Hepatic stellate cell (primary cell): ENCODE data around the gene RPL36A.

ENCODE experiments used
- DNase-seq: peaks from one replicate; pipeline ENCODE4 v3.0.0; 2011; ENCODE audit warnings: low spot score

Gene RPL36A

DNA sequence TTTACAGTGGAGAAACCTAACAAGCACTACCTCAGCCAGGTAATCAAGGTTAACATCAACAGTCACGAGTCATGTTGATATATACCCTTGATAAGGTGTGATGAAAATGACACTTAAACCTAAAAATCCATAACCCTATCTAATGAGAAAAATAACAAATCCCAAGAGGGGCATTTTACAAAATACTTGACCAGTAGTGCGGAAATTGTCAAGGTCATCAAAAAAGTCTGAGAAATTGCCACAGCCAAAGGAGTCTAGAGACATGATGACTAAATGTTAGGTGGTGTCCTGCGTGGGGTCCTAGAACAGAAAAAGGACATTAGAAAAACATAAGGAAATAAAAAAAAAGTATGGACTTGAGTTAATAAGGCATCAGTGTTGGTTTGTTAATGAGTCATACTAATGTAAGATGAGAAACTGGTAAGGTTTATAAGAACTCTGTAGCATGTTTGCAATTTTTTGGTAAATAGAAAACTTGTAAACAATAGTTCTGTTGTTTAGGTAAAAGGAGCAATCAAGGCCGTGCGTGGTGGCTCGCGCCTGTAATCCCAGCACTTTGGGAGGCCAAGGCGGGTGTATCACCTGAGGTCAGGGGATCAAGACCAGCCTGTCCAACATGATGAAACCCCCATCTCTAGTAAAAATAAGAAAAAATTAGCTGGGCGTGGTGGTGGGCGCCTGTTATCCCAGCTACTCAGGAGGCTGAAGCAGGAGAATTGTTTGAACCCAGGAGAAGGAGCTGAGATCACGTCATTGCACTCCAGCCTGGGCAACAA, 2.9 kb downstream of the RPL36A start:
- no peak for DNase-seq

DNA sequence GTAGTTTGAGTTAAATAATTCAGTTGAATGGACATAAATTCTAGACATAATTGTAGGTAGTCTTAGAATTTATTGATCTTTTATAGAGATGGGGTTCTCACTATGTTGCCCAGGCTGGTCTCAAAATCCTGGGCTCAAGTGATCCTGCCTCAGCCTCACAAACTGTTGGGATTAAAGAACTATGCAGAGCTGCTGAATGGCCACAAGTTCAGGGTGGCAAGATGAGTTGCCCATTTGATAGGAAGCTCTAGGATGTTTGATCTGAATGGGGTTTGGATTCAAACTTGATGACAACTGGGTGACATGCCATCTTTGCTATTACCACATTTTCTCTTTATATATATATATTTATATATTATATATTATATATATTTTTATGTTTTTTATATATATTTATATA, 3.6 kb downstream of the RPL36A start:
- no peak for DNase-seq

DNA sequence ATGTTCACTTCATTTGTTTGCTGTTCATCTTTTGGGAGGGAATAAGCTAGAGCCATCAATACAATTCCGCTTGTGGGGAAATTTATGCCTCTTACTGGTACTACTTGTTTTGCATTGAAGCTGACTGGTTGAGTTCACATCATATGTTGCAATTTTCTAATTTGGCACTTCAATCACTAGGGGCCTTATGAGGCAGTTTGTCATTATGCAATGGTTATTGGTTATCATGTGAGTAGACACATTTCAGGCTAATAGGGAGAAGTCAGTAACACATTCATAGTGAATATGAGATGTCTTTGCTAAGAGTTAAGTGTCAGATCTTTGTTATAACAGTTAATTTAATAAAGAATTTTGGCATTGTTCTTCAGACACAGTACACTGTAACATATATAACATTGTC, 5.0 kb downstream of the RPL36A start:
- no peak for DNase-seq

DNA sequence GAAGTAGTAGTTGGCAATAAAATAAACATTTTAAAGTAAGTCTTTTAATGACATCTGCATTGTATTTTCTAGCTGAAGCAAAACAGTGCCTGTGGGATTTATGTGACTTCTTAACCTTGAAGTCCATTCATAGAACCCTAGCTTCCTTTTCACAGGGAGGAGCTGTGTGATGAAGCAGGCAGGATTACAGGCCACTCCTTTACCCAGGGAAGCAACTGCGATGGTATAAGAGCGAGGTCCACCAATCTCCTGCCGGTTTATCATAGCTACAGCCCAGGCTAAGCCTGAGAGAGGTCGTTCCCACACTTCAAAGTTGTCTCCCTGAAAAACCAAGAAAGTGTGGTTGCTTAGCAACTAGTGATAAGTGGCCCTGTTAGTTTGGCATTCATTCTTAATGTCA, 7.0 kb downstream of the RPL36A start:
- DNase-seq: no peak

DNA sequence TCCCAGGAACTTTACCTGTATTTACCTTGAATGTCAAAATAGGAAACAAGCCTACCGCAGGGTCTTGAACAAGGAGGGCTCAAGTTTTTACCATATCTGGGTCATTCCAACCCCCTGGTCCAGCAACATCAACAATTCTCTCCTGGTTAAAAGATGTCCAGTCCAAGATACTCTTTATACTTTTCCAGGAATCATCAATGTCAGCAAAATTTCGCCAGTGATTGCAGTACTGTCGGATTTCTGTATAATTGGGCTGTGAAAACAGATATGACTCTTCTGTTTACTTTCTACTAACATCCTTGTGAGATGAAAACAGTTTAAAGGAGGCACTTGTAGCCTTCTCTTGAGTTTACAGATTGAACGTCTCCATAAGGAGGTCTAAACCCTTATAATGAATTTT, 7.9 kb downstream of the RPL36A start:
- no peak for DNase-seq

DNA sequence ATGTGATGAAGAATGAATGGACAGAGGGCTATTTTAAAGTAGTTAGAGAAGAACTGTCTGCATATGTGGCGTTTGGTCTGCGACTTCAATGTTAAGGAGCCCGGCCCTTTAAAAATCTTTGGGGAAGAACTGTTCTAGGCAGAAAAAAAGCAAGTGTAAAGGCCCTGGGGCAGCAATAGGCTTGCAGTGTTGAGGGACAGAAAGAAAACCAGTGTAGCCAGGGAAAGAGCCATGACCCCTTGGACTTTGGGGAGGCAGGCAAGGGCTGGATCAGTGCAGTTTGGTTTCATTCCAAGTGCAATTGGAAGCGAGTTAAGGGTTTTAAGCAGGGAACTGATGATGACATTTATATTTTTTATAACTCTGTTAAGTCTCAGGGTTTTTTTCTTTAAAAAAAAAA, 9.0 kb downstream of the RPL36A start:
- no peak for DNase-seq

DNA sequence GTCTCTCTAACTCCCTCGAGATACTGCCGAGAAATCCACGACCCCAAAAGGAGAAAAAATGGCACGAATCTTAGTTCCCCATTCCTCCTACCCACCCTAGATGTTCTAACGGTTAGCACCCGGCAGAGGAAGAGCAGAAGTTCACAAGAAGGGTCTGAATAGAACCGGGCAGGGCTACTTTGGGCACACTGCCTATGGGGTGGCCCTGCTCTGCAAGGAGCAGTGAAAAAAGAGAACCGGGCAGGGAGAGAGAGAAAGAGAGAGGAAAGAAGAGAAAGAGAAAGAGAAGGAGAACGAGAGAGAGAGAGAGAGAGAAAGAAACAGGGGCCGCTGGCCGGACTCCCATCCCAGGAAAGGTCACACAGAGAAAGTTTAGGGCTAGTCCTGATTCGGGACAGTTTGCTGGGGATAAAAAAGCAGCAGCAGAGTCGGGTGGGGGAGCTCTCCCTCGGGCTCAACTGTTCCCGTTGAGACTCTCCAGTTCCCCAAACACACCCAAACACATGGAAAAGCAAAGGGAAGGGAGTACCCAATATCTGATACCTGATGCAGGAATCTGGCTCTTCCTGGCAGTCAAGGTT, 16.4 kb downstream of the RPL36A start:
- no peak for DNase-seq

DNA sequence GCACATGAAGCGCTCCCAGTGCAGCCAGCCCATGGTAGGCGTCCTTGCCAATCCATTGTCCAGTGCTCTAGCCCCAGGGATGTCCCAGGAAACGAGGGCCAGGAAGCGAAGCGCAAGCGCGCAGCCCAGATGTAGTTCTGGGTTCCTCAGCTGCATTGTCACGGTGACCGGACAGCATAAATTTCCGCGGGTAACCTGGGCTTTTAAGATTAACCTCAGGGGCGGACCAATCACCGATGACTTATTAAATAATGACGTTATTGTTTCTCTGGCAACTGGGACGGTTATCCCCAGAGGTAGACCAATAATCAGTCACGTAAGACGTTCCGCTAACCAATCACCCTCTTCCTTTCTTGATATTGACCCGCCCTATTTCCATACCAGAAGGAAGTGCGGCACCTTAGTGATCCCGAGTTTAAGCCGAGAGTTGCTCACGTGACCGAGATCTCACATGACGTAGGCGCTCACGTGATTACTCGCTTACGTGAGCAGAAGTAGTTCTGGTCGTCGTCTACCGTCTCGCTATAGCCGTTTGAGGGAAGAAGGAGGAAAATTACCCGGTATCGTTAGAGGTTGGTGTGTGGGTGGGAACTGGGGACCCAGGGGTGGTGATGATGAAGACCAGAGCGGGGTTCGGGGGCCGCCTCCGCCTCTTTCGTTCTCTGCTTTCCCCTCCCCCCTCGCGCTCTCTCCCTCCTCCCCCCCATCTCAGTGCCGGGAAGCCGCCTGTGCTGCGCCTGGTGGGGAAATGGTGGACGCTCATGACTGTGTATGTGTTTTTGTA, 17.1 kb downstream of the RPL36A start, which contains the start of the genes GLA and HNRNPH2:
Gene GLA, minus strand, starts transcription at position 178 of the 784 bp plus-strand sequence. Its CDS starts 22 bp downstream, at position 156.
Gene HNRNPH2, plus strand, starts transcription at position 475 of the 784 bp plus-strand sequence. CDS start 3,767 bp downstream, outside the sequence.
- peak; percentile 83 for DNase-seq

DNA sequence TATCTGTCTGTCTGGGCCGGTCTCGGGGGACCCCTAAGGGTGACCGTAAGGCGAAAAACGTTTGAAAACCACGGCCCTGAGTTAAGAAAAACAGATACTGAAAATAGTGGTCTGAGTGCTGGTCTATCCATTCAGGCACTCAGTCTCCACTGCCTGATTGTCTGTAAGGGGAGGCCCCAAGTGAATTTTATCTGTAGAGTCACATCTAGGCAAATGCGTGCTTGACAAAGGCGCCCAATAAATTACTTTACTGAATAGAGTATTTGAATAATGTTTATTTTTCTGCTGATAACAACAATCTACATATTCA, 17.7 kb downstream of the RPL36A start:
- no peak for DNase-seq

DNA sequence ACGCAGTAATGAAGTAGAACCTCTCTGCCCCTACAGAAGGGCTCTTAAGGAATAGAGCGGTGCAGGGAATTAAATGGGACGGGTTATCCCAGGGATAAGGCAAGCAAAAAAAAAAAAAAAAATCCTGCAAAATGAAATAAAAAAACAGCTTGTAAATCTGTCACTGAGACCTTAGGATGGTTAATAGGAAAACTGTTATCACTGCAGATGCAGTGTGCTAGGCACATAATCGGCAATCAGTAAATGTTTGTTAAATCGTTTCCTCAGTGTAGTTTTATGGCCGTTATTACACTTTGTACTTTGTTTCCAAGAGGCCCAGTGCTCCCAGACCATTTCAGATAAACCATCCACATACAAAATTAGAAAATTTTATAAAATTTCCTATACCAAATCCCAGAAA, 18.2 kb downstream of the RPL36A start:
- no peak for DNase-seq

DNA sequence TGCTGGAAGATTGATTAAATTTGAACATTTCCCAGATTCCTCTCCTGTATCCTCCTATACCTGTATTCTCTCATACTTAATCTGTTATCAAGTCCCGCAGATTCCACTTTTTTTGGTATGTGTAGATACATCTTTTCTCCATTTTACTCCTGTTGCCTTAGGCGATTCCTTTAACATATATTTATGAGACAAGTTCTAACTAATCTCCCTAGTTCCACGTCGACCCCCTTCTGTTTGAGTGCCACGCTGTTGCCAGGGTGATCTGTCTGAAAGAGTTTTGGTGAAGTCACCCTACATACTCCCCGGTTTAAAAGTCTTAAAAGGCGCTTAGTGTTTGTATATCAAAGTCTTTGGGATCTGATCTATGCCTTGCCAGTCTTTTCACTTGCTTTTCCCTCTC, 19.6 kb downstream of the RPL36A start:
- DNase-seq: no peak

DNA sequence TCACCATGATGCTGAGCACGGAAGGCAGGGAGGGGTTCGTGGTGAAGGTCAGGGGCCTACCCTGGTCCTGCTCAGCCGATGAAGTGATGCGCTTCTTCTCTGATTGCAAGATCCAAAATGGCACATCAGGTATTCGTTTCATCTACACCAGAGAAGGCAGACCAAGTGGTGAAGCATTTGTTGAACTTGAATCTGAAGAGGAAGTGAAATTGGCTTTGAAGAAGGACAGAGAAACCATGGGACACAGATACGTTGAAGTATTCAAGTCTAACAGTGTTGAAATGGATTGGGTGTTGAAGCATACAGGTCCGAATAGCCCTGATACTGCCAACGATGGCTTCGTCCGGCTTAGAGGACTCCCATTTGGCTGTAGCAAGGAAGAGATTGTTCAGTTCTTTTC, 21.2 kb downstream of the RPL36A start:
- no peak for DNase-seq

DNA sequence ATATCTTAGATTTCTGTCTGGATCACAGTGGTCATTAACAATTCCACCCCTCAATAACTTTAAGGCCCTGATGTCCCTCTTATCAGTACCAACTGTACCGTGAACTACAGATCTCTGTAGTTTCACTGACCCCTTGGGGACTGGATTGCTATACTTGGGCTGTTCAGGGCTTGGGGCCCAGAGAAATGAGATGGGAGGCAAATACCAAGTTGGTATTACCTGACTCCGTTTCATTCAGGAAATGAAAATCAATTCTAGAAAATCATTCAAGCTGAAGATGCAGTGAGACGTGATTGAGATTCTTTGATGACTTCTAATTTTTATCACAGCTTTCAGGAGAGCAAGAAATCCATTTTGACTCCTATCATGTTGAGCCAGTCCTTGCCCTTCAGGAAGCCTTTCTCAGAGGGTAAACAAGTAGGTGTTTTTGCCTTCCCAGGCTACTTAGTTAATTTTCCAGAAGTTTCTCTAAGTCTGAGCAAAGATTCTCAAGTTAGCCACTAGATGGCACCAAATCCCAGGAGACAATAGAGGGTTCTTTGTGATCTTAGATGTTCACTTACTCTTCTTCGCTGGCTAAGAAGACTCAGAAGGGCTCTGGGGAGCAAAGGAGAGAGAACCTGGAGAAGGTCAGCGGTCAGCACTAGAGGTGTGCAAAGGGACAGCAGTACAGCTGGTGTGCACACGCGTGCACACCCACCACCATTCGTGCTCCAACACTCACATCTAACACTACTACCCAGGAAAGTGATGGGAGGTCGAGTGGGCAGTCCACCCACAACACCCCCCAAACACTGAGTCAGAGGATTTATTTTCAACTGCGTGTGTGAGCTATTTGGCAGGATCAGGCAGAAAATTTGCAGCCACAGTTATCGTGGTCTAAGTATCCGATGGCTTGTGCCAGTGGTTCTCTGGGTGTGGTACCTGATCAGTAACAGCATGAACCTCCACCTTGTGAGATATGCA, 24.7 kb downstream of the RPL36A start:
- DNase-seq: peak; percentile 58

DNA sequence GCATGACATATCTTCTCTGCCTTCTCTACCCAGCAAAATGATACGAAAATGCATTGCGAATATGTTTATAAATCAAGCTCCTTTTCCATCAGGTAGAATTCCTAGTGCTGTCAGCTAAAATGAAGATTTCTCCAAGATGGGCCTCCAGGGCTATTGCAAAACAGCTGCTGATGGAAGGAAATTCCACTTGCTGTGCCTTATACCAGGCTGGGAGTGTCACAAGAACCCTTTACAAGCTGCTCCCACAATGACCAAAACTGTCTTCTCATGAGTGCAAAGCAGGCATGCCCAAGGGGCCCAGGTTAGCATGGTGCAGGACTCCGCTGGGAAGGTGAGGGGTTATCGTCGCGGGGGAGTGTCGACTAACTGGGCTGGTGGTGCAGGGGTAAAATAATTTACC, 25.9 kb downstream of the RPL36A start:
- no peak for DNase-seq

DNA sequence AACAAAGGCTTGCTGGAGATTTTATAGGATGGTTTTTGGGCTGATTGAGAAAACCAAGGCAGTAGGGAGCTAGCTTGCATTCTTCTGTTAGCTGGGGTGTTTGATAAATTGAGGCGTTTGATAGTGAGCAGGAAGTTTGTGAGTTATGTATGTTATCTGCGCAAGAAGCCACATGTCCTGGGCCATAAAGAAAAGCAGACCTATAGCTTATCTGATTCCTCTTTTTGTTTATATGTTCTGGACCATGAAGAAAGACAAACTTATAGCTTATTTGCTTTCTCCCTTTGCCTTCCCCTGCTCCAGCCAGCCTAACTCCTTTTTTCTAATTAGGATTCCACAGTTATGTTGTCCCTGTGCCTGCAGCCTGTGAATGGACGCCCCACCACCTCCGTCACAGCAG, 26.4 kb downstream of the RPL36A start:
- DNase-seq: no peak

DNA sequence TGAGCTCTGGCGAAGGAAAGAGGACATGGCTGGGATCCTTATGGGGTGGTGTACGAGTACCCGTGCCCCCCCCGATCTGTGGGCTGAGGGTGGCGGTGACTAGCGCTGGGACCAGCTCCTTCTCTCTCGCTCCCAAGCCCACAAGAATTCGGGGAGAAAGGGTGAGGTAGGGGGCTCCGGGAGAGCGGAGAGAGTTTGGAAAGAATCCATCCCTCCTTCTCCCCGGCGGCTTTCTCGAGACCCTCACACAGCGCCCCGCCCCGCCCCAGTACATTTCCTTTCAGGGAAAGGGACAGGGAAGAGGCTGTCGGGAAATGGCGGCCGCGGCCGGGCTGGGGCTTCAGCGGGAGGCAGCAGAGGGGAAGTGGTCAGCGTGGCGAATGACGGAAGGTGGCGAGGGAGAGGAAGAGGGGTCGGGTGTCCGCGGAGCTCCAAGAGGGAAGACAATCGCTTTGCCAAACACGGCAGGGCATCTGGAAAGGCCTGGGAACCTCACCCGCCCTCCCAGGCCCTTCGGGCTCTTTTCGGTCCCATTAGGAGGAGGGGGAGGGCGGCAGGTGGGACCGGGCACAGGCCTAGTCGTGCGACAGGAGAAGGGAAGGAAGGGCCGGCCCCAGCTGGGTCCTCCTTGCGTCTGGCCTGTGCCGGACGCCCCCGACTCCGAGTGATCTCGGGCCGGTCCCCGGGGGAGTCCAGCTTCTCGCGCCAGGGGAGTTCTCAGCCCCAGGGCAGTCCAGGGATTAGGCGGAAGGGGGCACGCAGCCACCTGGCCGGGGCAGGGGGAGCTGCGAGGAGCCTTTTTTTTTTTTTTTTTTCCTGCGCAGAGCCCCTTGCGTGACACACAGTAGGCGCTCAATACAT, 27.4 kb downstream of the RPL36A start:
- DNase-seq: no peak

DNA sequence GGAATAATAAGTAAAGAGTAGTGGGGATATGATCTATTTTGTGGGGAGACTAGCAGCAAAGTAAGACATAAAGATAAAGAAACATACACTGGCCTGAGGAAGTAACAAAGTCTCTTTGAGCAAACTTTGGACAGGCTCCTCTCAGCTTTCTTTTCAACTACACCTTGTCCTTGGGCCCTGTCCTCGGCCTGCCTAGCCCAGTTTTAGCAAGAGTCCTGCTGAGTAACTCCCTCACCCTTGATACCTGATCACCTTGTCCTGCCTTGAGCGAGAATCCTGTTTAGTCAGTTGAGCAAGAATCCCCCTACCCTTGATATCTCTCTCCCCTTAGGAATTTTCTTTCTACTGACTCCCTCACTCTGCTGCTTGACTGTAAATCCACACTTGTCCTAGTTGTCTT, 28.7 kb downstream of the RPL36A start:
- no peak for DNase-seq

DNA sequence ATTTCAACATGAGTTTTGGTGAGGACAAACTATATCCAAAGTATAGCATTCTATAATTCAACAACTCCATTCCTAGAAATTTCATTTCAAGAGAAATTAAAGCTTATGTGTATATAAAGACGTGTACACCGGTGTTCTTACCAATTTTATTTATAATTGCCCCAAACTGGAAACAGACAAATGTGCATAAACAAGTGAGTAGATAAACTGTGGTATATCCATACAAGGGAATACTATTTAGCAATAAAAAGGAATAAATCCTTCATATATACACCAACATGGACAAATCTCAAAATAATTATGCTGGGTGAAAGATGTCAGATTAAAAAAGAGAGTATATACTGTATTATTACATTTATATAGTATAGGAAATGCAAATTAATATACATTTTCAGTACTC, 37.1 kb downstream of the RPL36A start:
- DNase-seq: no peak

DNA sequence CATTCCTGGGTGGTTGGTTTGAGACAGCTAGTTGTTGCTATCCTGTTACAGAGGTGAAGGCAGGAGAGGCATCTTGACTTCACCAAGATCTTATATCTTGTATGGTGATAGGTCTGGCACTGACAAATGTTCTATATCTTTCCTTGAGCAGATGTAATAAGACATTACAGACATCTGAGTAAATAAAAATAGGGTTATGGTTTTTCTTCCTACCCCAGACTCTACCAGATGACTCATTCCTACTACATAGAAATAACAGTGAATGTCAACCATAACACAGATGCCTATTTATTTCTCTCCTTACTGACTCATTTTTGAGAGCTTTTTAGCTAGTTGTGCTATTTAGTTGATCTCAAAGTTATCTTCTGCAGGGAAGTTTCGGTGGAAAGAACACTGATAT, 39.1 kb downstream of the RPL36A start:
- no peak for DNase-seq

DNA sequence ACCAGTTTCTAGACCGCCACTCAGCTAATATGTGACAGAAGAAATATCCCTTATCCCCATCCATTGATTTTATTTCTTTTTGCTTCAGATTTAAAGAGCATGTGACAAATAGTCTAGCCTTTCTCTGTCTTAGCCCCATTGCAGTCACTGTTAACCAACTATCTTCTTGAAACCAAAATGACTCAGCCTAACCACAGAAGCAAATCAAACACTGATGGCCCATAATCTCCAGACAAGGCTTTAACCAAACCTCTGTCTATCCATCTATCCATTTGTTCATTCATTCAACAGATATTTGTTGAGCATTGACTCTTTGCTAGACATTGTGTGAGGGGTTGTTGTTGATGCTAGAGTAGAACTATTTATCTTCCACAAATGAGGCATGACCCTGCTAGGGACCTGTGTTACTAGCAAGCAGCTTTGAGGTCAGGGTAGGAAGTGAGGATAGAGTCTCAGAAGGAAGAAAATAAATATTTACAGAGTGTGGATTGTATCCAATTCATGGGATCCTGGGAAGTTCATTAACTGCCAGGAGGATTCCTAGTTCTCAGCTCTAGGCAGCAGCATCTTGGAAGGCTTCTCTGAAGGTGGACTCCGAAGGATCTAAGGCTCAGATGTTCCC, 39.8 kb downstream of the RPL36A start:
- no peak for DNase-seq

DNA sequence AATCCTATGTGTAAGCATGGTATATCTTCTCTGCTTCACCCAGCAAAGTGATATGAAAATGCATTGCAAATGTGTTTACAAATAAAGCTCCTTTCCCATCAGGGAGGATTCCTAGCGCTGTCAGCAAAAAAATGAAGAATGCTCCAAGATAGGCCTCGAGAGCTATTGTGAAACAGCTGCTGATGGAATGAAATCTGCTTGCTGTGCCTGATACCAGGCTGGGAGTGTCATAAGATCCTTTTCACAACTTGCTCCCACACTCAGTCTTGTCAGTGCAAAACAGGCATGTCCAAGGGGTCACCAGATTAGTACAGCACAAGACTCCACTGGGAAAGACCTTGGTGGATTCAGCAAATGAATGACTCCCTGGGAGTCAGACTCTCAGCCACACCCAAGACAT, 51.3 kb downstream of the RPL36A start:
- no peak for DNase-seq
